ENCODE results near the gene BTF3L4.

BTF3L4 gene

DNA sequence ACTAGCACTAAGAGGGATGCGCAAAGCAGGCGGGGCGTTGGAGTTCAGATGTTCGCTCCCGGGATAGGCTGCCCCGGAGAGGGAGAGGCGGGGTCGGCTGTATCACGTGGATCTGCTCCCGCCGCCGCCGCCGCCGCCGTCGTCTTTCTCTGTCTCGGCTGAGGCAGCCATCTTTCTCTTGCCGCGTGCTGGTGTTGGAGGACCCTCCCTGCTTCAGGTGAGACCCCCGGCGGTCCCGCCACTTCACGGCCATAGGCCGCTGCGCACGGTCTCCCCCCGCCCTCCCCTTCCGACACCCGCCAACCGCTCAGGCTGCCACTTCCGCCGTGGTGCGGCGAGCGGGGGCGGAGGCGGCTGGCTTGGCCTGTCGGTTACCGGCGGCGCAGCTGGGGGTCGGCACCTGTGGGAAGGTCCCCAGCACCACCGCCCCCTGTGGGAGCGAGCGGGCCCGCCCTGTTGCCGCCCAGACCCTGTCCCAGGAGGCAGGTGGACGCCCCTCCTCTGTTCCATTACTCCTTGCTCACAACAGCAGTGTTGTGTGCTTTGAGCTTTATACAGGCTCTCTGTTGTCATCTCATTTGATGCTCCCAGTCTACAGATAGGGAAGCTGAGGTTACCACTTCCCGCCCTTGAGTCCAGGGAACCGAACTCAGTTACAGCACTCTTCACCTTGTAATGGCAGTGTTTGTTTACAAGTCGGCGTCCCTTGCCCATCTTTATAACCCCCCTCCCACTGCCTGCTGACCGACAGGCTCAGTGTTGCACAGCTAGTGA is at the start of gene BTF3L4:
Gene BTF3L4, plus strand, starts transcription at position 133 of the 774 bp plus-strand sequence. CDS start 3,553 bp downstream, outside the sequence.
- TF ChIP-seq GATA3 (IDR thresholded peaks at IDR 0.05; ENCODE audit: low read depth, low read length): no peak
- TF ChIP-seq GATA2 (IDR thresholded peaks at IDR 0.05; ENCODE audit: low read depth, low read length): no peak

DNA sequence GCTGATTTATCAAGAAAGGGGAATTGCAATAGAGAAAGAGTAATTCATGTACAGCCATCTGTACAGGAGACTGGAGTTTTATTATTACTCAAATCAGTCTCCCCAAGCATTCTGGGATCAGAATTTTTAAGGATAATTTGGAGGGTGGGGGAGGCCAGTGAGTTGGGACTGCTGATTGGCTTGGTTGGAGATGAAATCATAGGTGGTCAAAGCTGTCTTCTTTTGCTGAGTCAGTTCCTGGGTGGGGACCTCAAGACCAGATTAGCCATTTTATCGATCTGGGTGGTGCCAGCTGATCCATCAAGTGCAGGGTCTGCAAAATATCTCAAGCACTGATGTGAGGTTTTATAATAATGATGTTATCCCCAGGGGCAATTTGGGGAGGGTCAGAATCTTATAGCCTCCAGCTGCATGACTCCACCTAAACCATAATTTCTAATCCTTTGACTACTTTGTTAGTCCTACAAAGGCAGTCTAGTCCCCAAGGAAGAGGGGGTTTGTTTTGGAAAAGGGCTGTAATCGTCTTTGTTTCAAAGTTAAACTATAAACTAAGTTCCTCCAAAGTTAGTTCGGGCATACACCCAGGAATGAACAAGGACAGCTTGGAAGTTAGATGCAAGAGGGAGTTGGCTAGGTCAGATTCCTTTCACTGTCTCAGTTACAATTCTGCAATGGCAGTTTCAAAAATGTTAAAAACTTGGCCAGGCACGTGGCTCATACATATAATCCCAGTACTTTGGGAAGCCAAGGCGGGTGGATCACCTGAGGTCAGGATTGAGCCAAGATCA is 48.7 kb upstream of the BTF3L4 start:
- TF ChIP-seq GATA3 (IDR thresholded peaks at IDR 0.05; ENCODE audit: low read depth, low read length): no peak
- TF ChIP-seq GATA2 (IDR thresholded peaks at IDR 0.05; ENCODE audit: low read depth, low read length): no peak

DNA sequence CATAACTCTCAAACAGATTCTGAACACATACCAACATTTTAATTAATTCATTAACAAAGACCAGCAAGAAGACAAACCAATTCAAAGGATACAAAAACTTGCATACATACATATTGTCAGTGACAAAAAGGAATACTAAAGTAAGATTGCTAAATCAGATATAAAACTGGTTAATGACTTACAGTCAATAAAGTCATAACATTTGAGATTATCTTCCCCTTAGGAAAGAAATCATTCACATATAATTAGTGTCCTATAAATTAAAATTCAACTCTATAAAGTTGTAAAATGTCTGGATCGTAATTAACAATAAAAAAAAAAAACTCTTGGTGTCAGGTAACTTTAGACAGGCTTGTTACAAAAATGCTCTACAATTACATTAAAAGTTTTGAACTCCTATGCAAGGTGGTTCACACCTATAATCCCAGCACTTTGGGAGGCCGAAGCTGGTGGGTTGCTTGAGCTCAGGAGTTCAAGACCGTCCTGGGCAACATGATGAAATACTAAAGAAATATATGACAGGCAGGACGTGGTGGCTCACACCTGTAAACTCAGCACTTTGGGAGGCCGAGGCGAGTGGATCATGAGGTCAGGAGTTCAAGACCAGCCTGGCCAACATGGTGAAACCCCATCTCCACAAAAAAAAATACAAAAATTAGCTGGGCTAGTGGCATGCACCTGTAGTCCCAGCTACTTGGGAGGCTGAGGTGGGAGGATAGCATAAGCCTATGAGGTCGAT is 47.9 kb upstream of the BTF3L4 start:
- TF ChIP-seq GATA2 (IDR thresholded peaks at IDR 0.05; ENCODE audit: low read depth, low read length) (no peak), GATA3 (IDR thresholded peaks at IDR 0.05; ENCODE audit: low read depth, low read length) (no peak)

DNA sequence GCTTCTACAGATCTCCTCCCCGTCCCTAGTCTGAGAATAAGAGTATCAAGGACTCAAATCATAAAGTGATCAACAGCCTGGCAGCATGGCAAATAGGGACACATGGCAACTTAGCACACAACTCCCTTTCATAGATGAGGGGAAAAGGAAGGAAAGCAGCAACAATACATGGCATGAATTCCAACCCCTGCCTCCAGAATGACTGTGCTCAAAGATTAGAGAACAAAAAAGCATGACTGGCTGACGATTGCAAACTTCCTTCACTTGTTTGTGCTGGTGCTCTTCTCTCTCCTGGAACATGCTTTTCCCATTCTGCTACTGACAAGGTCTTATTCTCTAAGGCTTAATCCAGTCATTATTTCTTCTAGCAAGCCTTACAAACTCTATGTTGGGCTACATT is 34.0 kb upstream of the BTF3L4 start:
- TF ChIP-seq GATA3 (IDR thresholded peaks at IDR 0.05; ENCODE audit: low read depth, low read length): no peak
- no peak for TF ChIP-seq GATA2 (IDR thresholded peaks at IDR 0.05; ENCODE audit: low read depth, low read length)

DNA sequence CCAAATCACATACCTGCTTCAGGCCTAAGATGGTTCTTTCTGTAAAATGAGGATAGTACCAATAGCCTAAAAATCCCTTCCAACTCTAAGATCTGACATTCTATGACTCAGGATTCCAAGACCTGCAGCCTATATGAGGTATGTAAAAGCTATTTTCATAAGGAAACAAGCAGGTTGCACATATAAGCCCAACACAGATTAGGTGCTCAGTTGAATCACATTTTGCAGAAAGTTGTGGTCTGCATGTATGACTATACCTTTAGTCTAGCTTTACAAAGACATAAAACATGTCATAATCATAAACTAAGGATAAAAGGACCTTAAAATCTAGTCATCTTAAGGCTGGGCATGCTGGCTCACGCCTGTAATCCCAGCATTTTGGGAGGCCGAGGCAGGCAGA is 29.8 kb upstream of the BTF3L4 start:
- TF ChIP-seq GATA2 (IDR thresholded peaks at IDR 0.05; ENCODE audit: low read depth, low read length) (no peak), GATA3 (IDR thresholded peaks at IDR 0.05; ENCODE audit: low read depth, low read length) (no peak)

DNA sequence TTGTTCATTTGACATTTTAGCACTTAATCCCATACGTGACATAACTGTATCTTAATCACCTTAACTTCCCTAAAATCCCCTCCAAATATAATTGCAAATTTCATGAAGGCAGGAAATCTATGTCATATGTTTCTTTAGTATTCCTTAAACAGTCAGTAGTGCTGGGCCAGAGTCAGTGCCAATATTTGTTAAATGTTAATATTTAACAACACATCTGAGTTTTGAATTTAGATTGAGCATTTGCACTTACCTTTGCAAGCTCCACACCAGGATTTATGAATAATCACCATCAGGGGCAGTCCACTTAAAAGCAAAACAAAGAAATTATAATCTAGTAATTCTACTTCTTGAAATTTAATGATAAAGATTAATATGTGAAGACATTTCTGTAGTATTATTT is 27.8 kb upstream of the BTF3L4 start:
- no peak for TF ChIP-seq GATA3 (IDR thresholded peaks at IDR 0.05; ENCODE audit: low read depth, low read length)
- no peak for TF ChIP-seq GATA2 (IDR thresholded peaks at IDR 0.05; ENCODE audit: low read depth, low read length)

DNA sequence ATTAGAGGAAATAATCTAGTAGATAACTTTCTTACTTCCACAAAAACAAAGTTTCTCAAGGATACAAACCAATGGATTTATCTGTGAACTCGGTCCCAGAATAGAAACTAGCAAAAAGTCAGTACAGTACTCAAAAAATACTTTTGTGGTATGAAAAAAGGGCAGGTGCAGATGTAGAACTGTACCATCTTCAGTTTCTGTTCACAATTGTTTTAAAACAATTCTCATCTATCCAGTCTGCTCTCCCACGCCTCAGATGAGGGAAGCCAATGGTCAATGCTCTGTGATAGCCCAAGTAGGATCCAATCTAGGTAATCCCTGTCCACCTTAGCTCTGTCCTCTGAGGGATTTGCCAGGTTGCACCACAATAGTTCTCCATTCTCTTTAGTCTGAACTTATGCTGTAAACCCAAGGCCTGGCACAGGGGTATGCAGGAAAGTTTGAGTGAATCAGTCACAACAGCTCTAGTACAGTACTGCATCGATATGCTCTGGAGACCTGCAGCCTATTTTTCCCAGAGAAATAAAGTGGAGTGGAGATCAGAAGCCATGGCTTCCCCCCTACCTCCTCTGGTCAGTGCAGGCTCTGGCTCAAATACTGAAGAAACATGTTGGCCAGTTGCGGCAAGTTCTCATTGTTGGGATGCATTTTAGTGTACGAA is 23.8 kb upstream of the BTF3L4 start:
- TF ChIP-seq GATA3 (IDR thresholded peaks at IDR 0.05; ENCODE audit: low read depth, low read length) (no peak), GATA2 (IDR thresholded peaks at IDR 0.05; ENCODE audit: low read depth, low read length) (no peak)

DNA sequence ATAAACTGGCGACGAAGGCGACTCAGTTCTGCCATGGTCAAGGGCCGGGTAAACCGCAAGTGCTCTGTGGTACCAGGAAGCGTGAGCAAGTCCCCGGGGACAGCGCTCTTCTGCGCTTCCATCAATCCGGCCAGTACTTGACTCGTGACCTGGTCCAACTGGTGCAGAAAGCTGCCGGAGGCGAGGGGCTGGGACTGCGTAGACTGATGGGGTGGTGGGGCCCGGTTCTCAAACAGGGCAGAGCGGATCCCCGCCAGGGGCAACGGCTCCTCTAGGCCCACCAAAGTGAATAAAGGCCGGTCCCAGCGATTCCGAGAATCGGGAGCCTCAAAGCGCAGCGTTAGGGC is 23.3 kb upstream of the BTF3L4 start:
- TF ChIP-seq GATA2 (IDR thresholded peaks at IDR 0.05; ENCODE audit: low read depth, low read length) (no peak), GATA3 (IDR thresholded peaks at IDR 0.05; ENCODE audit: low read depth, low read length) (no peak)

DNA sequence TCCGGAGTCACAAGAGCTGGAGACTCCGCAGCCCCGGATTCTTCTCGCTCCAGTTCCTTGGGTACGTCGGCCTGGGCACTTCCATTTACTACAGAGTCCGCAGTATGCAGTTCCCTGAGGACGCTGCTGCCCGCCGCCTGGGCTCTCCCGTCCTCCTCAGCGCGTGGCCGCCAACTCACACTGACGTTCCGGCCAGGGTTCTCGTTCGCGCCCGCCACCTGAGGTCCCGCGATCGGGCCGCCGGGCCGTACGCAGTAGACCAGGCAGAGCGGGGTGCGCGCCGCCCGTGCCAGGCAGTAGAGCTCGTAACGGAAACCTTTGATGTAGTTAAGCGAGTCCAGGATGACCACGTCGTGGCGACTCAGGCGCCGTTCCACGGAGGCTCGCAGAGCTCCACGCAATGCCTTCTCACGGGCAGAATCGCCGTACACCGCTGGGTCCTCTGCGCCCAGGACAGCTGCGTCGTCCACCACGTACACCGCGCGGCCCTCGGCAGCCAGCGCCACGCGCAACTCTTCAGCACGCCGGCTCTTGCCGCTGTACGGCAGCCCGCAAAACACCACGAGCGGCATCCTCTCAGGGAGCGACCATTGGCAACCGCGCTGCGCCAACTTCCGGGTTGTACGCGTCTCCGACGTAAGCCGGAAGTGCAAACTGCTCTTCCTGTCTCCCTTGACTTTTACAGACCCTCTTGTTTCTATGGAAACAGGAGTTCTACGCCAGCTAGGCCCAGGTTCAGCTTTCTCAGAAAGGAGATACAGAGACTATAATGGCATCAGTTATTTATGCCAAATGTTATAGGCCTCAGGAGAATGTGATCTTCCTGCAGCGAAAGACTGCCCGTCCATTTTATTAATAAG is 22.7 kb upstream of the BTF3L4 start, which contains the start of gene KTI12:
Gene KTI12, minus strand, starts transcription at position 621 of the 860 bp plus-strand sequence. Its CDS starts 49 bp downstream, at position 572.
- TF ChIP-seq GATA2 (IDR thresholded peaks at IDR 0.05; ENCODE audit: low read depth, low read length): no peak
- TF ChIP-seq GATA3 (IDR thresholded peaks at IDR 0.05; ENCODE audit: low read depth, low read length): no peak

DNA sequence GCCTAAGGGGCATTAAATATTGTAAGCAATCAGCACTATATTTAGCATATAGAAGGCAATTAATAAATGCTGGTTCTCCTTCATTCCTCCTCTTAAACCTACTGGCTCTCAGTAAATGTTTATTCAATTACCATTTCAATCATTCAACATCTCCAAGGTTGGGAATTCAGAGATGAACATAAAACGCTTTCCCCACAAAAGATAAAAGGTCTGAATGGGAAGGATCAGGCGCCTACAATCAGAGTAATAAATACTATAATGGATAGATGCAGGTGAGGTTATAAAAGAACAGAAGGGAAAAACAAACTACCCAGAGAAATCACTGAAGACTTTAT is 22.1 kb upstream of the BTF3L4 start:
- no peak for TF ChIP-seq GATA3 (IDR thresholded peaks at IDR 0.05; ENCODE audit: low read depth, low read length)
- no peak for TF ChIP-seq GATA2 (IDR thresholded peaks at IDR 0.05; ENCODE audit: low read depth, low read length)

DNA sequence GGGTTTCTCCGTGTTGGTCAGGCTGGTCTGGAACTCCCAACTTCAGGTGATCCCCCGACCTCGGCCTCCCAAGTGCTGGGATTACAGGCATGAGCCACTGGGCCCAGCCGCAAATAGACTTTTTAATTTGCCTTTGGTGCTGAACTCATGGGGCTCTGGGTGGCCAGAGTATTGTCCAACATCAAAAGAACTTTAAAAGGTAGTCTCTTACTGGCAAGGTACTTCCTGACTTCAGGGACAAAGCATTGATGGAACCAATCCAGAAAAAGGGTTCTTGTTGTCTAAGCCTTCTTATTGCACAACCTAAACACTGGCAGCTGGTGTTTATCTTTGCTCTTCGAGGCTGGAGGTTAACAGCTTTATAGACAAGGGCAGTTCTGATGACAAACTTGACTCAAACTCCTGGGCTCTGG is 18.7 kb upstream of the BTF3L4 start:
- TF ChIP-seq GATA3 (IDR thresholded peaks at IDR 0.05; ENCODE audit: low read depth, low read length): no peak
- TF ChIP-seq GATA2 (IDR thresholded peaks at IDR 0.05; ENCODE audit: low read depth, low read length): no peak

DNA sequence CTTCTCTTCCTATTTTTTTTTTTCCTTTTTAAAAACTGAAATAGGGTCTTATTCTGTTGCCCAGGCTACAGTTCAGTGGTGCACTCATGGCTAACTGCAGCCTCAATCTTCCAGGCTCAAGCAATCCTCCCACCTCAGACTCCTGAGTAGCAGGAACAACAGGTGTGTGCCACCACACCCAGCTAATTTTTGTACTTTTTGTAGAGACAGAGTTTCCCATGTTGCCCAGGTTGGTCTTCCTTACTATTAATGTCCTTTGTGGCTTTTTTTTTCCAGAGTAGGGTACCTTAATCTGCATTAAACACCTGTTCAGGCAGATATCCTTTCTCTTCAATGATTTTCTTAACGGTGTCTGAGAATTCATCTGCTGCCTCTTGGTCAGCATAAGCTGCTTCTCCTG is 18.2 kb upstream of the BTF3L4 start:
- TF ChIP-seq GATA3 (IDR thresholded peaks at IDR 0.05; ENCODE audit: low read depth, low read length) (no peak), GATA2 (IDR thresholded peaks at IDR 0.05; ENCODE audit: low read depth, low read length) (no peak)

DNA sequence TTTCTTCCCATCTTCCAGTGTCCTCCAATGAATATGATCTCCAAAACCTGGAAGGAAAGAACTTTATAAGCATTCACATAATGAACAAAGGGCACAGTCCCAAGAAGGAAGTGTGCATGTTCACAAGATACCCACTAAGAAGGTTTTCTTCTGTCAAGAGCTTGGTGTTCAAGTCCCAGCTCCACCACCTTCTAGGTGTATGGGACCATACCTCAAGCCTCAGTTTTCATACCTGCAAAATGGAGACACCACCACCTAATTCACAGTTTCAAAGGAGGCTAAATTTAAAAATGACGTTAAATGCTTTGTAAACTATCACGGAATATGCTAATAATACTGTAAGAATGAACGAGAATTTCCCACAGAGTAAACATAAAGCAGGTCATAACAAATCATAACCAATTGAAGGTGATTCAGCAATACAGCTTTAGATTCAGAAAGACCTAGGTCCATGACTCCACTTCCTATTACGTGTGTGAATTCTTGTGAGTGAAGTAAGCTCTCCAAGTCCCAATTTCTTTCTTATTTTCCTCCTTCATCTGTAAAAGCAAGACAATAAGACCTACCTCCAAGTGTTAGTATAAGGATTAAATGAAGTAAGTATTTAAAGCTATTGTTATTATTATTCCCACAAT is 14.4 kb upstream of the BTF3L4 start:
- TF ChIP-seq GATA2 (IDR thresholded peaks at IDR 0.05; ENCODE audit: low read depth, low read length) (no peak), GATA3 (IDR thresholded peaks at IDR 0.05; ENCODE audit: low read depth, low read length) (no peak)

Data from SH-SY5Y (cell line).